ENCODE data around the gene DYNC2LI1. TPM values are rescaled to one million over a fixed set of nuclear protein-coding genes. Genes with fewer than 3 reads are reported as not detected.

The DYNC2LI1 gene
- total RNA-seq, 1 donor from 2014 or later: 18.4 TPM

DNA sequence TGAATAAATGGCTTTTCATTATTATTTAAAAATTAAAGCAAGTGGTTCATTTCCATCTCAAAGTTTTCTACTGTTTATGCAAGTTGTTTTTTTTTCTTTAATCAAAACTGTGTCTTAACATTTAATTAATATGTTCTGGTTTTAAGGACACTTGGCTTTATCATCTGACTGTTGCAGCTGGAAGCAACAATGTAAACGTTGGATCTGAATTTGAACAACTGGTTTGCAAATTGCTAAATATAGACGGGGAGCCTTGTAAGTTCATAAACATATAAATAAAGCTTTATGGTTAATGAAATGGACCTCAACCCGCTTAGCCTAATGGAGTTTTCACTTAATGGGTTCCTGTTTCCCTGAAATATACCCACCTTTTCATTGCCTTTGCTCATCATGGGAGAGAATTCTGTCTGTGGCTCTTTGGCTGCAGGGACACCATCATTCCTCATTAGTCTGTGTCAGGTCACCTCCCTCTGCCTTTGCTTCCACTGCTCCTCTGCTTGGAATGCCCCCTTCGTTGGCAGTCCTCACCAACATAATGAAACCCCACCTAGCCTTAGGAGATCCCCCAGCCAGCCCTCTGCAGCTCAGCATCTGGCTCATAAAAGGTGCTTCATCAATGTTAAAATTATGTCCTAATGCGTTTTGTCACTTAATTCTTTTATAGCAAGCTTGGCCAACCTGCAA is 44.2 kb upstream of the DYNC2LI1 start:
- TF ChIP-seq, protein P1, sequence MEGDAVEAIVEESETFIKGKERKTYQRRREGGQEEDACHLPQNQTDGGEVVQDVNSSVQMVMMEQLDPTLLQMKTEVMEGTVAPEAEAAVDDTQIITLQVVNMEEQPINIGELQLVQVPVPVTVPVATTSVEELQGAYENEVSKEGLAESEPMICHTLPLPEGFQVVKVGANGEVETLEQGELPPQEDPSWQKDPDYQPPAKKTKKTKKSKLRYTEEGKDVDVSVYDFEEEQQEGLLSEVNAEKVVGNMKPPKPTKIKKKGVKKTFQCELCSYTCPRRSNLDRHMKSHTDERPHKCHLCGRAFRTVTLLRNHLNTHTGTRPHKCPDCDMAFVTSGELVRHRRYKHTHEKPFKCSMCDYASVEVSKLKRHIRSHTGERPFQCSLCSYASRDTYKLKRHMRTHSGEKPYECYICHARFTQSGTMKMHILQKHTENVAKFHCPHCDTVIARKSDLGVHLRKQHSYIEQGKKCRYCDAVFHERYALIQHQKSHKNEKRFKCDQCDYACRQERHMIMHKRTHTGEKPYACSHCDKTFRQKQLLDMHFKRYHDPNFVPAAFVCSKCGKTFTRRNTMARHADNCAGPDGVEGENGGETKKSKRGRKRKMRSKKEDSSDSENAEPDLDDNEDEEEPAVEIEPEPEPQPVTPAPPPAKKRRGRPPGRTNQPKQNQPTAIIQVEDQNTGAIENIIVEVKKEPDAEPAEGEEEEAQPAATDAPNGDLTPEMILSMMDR (IDR thresholded peaks at IDR 0.05): no peak
- no peaks in the 10 kb centered on the region for H3K9me3 Mint-ChIP-seq (ENCODE audit: unreplicated experiment)
- no peaks in the 10 kb centered on the region for H3K27me3 Mint-ChIP-seq (ENCODE audit: unreplicated experiment)
- H3K4me1 Mint-ChIP-seq (ENCODE audit: unreplicated experiment): peaks cover 22% of the 10 kb centered on the region
- H3K4me3 Mint-ChIP-seq (ENCODE audit: unreplicated experiment): no peak overlapping the region
- H3K27ac Mint-ChIP-seq (ENCODE audit: unreplicated experiment): no peak overlapping the region
- no peak for DNase-seq (ENCODE audit: extremely low spot score, unreplicated experiment)
- peaks cover 10% of the 10 kb centered on the region for H3K36me3 Mint-ChIP-seq (ENCODE audit: unreplicated experiment)

DNA sequence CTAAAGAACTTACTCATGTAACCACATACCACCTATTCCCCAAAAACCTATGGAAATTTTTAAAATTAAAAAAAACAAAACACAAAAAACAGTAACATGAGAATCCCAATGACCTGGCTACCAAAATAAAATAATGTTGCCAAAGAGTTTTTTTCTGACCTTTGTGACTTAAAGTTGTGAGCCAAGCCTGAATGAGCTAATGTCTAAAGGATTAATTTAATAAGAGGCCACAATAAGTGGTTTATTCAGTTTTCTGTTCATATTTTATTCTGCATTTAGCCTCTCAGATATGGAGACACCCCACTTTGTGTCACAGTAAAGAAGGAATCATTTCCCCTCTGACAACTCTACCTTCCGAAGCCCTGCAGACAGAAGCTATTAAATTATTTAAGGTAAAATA is 42.6 kb upstream of the DYNC2LI1 start:
- TF ChIP-seq, protein P1 (IDR thresholded peaks at IDR 0.05): no peak
- H3K36me3 Mint-ChIP-seq (ENCODE audit: unreplicated experiment): peaks cover 10% of the 10 kb centered on the region
- no peak overlapping the region for H3K27ac Mint-ChIP-seq (ENCODE audit: unreplicated experiment)
- no peak overlapping the region for H3K4me3 Mint-ChIP-seq (ENCODE audit: unreplicated experiment)
- H3K9me3 Mint-ChIP-seq (ENCODE audit: unreplicated experiment): no peaks in the 10 kb centered on the region
- peaks cover 14% of the 10 kb centered on the region for H3K4me1 Mint-ChIP-seq (ENCODE audit: unreplicated experiment)
- no peak for DNase-seq (ENCODE audit: extremely low spot score, unreplicated experiment)
- no peaks in the 10 kb centered on the region for H3K27me3 Mint-ChIP-seq (ENCODE audit: unreplicated experiment)

DNA sequence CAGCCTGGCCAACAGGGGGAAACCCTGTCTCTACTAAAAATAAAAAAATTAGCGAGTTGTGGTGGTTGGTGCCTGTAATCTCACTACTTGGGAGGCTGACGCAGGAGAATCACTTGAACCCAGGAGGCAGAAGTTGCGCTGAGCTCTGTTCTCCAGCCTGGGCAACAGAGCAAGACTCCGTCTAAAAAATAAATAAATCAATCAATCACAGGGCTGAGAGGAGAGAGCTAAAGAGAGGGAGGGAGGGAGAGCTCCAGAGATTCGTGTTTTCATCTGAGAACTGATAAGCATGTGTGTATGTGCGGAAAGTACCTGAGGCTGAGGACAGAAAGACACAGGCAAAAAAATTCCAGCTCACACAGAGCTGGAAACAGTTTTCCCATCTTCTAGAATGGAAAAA is 37.2 kb upstream of the DYNC2LI1 start:
- TF ChIP-seq, protein P1 (IDR thresholded peaks at IDR 0.05): no peak
- no peaks in the 10 kb centered on the region for H3K27me3 Mint-ChIP-seq (ENCODE audit: unreplicated experiment)
- no peak for DNase-seq (ENCODE audit: extremely low spot score, unreplicated experiment)
- H3K27ac Mint-ChIP-seq (ENCODE audit: unreplicated experiment): peak overlapping the region; percentile 7
- peaks cover 11% of the 10 kb centered on the region for H3K36me3 Mint-ChIP-seq (ENCODE audit: unreplicated experiment)
- H3K4me1 Mint-ChIP-seq (ENCODE audit: unreplicated experiment): peaks cover 18% of the 10 kb centered on the region
- no peak overlapping the region for H3K4me3 Mint-ChIP-seq (ENCODE audit: unreplicated experiment)
- no peaks in the 10 kb centered on the region for H3K9me3 Mint-ChIP-seq (ENCODE audit: unreplicated experiment)

DNA sequence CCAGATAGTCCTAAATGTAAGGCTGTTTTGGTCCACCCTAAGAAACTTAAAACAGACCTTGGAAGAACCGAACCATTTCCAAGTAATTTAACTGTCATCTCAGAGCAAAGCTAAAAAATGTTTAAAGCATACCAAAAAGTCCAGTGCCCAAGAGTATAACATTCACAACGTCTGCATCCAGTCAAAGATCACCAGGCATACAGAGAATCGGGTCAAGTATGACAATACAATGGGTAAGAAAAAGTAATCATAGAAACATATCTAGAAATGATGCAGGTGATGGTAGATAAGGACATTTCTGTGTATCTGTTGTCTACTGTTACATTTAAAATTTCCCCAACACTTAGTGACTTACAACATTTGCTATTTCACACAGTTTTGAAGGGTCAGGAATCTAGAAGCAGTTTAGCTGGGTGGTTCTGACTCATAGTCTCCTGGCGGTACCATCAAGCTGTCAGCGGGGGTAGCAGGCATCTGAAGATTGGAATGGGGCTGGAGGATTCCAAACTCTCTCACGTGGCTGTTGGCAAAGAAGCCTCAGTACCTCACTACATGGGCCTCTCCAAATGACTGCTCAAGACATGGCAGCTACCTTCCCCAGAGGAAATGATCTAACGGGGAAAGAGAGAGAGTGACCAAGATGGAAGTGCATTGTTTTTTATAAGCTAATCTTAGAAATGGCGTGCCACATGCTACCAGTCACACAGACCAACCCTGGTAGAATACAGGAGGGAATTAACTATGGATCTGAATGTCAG is 36.6 kb upstream of the DYNC2LI1 start:
- peaks cover 18% of the 10 kb centered on the region for H3K4me1 Mint-ChIP-seq (ENCODE audit: unreplicated experiment)
- no peaks in the 10 kb centered on the region for H3K9me3 Mint-ChIP-seq (ENCODE audit: unreplicated experiment)
- H3K27me3 Mint-ChIP-seq (ENCODE audit: unreplicated experiment): no peaks in the 10 kb centered on the region
- no peak for DNase-seq (ENCODE audit: extremely low spot score, unreplicated experiment)
- H3K27ac Mint-ChIP-seq (ENCODE audit: unreplicated experiment): peak overlapping the region; percentile 53
- H3K36me3 Mint-ChIP-seq (ENCODE audit: unreplicated experiment): peaks cover 13% of the 10 kb centered on the region
- TF ChIP-seq, protein P1 (IDR thresholded peaks at IDR 0.05): no peak
- no peak overlapping the region for H3K4me3 Mint-ChIP-seq (ENCODE audit: unreplicated experiment)

DNA sequence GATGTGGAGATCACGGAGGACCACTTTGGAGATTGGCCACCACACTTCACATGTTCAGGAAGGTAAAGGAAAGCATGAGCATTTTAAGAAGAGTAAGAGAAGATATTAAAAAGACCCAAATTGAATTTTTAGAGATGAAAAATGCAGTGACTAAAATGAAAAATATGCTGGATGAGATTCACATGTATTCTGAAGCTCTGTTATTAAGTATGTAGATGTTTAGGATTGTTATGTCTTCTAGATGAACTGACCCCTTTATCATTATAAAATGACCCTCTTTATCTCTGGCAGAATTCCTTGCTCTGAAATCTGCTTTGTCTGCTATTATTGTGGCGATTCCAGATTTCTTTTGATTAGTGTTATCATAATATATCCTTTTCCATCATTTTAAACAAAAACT is 36.0 kb upstream of the DYNC2LI1 start:
- Mint-ChIP-seq H3K4me3 (ENCODE audit: unreplicated experiment) (no peak overlapping the region), H3K4me1 (ENCODE audit: unreplicated experiment) (peaks cover 18% of the 10 kb centered on the region), H3K9me3 (ENCODE audit: unreplicated experiment) (no peaks in the 10 kb centered on the region), H3K27ac (ENCODE audit: unreplicated experiment) (peak overlapping the region; percentile 53), H3K27me3 (ENCODE audit: unreplicated experiment) (no peaks in the 10 kb centered on the region), H3K36me3 (ENCODE audit: unreplicated experiment) (peaks cover 12% of the 10 kb centered on the region)
- TF ChIP-seq, protein P1 (IDR thresholded peaks at IDR 0.05): no peak
- no peak for DNase-seq (ENCODE audit: extremely low spot score, unreplicated experiment)
